Measurements from ENCODE around the gene IRF2.

Gene IRF2

DNA sequence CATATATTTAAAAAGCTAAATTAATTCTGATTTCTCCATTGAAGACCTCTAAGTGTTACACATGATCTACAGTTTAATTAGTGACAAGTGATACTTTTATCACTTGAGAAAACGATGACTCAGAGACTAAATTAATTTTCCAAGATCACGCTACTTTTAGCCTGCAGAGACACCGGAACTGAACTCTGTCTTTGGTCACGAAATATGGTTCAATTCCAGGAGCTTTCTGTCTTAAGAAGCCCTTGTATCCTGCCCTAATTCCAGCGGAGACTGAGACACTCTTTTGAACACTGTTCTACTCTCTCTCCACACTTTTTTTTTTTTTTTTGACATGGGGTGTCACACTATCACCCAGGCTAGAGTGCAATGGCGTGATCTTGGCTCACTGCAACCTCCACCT is 63.6 kb downstream of the IRF2 start:
- FAIRE-seq (no peak), DNase-seq (ENCODE audit: insufficient read length, low spot score) (no peak)

DNA sequence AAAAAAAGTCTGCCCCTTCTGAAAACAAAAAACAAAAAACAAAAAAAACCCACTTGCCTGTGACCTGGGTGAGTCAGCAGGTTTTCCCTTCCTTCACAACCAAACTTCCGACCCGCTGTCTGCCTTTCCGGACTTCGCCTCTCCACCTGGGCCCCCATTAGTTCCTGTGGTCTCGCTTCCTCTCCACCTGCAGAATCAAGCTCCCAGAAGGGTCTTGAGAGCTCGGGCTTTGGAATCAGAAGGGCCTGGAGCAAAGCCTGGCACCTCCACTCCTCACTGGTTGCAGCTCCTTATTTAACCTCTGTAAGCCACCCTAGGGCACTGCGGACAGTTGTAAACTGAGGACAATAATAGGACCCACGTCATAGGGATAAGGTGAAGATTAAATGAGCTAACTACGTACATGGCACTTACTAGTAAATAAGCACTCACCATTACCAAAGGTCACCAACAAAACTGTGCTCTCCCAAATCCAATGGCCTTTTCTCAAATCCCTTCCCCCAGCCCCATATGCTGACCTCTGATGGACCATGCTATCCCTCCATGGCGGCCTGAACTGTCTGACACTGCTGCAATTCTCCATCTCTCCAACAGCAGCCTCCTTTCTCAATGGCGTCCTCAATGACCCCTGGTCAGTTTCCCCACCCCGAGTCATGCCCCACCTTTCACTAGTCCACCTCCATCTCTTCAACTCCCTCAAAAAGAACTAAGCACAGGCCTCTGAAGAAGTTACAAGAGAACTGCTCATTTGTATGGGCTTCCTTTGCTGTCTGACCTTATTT is 64.2 kb downstream of the IRF2 start:
- DNase-seq (ENCODE audit: insufficient read length, low spot score): no peak
- FAIRE-seq: no peak

GRCh38 chr4:184409502-184409901 is 64.8 kb downstream of the IRF2 start:
- DNase-seq (ENCODE audit: insufficient read length, low spot score) (no peak), FAIRE-seq (no peak)

DNA sequence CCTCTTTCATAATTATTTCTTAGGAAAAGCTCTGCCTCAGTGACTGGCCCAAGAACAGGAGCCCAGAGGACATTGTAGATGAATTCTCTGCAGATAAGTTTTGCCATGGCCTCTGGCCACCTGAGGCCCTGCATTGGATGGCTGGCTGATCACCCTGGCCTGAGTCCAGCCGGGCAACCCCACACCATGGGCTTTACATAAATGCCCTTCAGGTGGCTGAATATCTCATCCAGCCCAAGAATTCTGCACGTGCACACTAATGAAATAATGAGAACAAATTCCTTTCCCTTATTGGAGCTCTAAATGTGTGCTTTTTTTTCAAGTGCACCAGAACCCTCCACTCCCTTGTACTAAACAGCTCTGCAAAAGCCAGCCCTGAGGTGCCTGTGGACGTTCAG is 65.7 kb downstream of the IRF2 start:
- DNase-seq (ENCODE audit: insufficient read length, low spot score) (no peak), FAIRE-seq (no peak)

DNA sequence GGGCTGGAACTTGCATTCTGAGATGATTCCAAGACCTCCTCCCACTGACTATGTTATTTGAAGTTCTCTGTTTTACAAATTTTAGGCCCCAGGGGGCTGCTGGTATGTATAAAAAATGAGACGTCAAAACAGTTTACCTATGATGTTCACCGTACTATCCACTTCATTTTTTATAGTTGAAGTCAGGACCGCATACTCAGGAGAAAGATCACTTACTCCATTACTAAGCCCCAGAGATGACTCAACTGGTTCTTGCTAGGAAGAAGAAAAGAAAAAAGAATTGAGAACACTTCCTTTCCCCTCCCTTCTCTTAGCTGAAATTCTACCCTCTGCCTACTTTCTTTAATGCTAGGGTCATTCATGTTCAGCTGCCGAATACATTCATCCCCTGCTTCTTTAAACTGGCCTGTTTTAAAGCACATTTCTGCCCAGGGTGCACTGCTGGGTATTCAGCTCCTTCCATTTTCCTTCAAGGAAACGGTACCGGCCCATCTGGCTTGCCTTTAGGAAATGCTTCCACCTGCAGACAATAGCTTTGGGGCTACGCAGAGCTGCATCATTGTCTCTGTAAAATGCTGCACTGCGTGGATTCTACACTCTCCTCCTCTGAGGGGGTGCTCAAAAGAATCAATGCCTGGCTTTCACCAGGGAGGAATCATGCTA is 66.2 kb downstream of the IRF2 start:
- DNase-seq (ENCODE audit: insufficient read length, low spot score) (peak; percentile 21), FAIRE-seq (no peak)

DNA sequence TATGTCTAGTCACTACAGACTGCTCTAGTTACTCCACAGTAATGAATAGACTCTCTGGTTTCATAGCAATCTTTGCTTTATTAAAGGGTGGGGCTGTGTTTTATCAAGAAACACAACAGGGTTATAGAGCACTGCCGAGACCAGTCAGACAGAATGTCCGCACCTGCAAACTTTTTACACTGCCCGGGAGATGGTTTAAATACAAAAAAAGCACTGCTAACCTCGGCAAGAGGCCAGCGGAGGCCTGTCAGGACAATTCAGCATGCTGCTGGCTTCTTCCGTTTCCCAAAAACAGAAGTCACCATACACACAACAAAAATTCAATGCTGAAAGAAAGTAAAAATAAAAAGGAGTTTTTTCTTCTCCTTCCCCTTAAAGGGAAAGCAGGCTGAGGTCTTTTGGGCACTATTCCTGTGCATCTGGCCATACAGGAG is 67.4 kb downstream of the IRF2 start:
- DNase-seq (ENCODE audit: insufficient read length, low spot score) (no peak), FAIRE-seq (no peak)

DNA sequence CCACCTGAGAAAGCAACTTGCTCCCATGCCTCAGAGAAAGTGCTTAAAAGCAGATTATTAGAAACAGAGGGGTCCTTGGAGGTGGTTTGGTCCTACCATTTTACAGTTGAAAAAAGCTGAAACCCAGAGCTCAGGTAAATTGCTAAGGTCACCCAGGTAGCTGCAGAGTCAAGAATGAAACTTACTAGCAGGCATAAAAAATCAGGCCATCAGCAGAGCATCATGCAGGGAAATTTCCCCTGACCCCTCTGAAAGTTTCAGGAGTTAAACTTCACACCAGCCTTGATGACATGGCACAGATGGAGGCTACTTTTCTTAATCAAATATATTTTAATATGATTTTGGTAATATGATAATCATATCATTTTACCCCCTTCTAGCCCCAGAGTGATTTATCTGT is 70.3 kb downstream of the IRF2 start:
- no peak for FAIRE-seq
- no peak for DNase-seq (ENCODE audit: insufficient read length, low spot score)

DNA sequence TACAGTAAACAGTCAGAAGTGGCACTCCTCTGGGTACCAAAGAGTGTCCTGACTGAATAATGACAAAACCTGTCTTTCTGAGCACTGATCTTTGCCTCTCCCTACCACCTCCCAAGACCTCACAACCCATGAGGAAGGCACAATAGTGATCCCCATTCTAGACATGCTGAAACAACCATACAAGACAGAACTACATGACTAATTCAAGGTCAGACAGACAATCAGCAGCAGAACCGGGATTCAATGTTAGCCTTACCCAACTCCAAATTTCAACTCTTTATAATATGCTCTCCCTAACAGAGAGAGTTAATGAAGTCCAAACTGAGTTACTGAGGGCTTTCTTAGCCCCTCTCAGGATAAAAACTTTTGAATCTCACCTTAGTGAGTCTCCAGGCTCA is 71.0 kb downstream of the IRF2 start:
- no peak for DNase-seq (ENCODE audit: insufficient read length, low spot score)

DNA sequence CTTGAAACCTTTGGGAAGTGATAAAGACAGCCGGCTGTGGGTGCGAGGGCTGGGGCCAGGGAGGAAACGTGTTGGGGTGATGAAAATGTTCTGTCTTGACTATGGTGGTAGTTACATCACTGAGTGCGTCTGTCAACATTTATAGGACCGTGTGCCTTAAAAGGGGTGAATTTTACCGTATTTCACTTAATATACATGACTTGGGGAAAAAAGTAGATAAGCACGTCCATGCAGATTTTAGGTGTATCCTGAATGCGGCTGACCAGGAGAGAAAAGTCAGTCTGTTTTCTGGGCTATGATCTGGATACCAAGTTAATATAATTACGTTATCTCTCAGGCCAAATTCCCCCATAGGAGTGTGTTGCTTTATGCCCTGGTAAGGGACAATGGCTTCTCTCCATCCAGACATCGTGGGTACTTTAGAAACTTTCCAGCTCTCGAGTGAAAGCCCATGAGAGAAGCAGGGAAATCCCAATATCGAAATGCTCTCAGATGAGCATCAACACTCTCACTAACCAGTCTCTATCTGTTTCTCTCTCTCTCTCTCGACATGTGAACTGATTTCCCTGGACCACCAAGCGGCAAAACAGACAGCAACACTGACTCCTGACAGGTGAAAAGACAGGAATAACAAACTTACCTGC is 71.5 kb downstream of the IRF2 start:
- FAIRE-seq: no peak
- DNase-seq (ENCODE audit: insufficient read length, low spot score): no peak

More for the DNA sequence above, 71.0 kb downstream of the IRF2 start:
- FAIRE-seq: no peak

DNA sequence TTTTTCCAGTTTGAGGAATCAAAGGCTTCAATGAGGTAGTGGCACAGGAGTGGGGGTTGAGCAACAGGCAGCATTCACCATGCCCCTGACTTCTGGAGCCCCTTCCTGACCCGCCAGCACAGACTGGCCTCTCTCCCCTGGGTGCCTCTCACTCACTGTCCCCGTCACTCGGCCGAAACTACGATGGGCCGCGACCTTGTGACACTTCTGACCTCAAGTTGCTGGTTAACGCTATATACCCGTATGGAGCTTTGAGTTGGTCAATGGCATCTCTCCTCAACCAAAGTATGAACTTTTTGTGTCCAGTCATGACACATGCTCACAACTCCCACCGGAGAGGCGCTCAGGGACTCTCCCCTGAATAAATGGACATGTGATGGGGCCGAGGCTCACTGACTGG is 72.1 kb downstream of the IRF2 start:
- DNase-seq (ENCODE audit: insufficient read length, low spot score) (no peak), FAIRE-seq (no peak)

- DNase-seq (ENCODE audit: insufficient read length, low spot score) (no peak), FAIRE-seq (no peak)
These were observed 72.8 kb downstream of the IRF2 start for GRCh38 chr4:184401397-184402171.

- FAIRE-seq (no peak), DNase-seq (ENCODE audit: insufficient read length, low spot score) (no peak)
These were observed 73.5 kb downstream of the IRF2 start for GRCh38 chr4:184400891-184401290.

- FAIRE-seq (peak; percentile 93), DNase-seq (ENCODE audit: insufficient read length, low spot score) (peak; percentile 53)
These were observed 73.9 kb downstream of the IRF2 start for GRCh38 chr4:184400375-184400870.

DNA sequence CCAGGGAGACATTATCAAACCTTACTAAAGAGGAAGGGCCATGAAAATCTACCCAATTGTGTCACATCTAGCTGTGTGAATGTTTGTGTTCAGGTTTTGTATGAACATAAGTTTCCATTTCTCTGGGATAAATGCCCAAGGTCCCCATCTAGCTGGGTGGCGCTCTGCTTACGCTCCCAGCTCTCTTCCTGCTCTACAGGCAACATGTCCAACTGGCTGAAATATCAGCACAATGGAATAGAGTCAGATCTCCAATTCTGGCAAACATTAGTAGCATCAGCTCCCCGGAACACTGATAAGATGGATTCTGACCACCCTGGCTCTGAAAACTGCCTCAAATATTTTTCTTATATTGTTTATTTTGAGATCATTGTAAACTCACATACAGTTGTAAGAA is 74.8 kb downstream of the IRF2 start:
- DNase-seq (ENCODE audit: insufficient read length, low spot score) (no peak), FAIRE-seq (no peak)

DNA sequence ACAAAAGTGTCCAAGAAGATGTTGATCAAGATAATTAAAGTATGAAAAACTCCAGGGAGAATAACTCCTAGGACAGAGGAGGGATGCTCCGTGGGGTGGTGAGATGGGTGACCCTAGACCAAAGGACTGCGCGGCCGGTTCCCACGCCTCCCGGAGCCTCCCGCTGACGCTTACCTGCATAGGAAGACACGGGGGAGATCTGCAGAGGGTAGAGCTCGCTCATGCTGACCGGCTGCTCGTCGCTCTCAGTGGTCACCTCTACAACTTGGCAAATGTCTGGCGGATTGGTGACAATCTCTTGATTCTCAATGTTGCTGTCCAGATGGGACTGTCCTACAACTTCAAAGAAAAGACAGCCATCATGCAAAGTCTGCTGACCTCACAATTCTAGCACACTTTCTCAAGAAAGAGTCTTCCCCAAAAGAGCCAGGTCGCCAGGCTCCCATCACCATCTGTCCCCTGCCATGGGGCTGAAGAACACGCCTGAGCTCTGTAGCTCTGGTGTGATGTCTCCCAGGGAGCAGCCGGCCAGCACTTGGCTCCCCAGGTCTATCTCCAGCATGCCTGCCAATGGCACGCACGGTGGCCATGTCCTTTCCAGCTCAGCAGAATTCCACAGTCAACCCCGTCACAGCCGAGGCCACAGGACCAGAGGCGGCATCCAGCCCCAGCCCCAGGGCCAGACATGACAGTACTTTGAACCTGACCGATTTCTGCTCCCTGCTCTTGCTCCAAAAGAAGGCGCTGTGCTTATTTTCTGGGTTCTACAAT is 75.4 kb downstream of the IRF2 start:
- DNase-seq (ENCODE audit: insufficient read length, low spot score) (no peak), FAIRE-seq (no peak)

- DNase-seq (ENCODE audit: insufficient read length, low spot score): no peak
- no peak for FAIRE-seq
These were observed 76.7 kb downstream of the IRF2 start for GRCh38 chr4:184397516-184398163.

DNA sequence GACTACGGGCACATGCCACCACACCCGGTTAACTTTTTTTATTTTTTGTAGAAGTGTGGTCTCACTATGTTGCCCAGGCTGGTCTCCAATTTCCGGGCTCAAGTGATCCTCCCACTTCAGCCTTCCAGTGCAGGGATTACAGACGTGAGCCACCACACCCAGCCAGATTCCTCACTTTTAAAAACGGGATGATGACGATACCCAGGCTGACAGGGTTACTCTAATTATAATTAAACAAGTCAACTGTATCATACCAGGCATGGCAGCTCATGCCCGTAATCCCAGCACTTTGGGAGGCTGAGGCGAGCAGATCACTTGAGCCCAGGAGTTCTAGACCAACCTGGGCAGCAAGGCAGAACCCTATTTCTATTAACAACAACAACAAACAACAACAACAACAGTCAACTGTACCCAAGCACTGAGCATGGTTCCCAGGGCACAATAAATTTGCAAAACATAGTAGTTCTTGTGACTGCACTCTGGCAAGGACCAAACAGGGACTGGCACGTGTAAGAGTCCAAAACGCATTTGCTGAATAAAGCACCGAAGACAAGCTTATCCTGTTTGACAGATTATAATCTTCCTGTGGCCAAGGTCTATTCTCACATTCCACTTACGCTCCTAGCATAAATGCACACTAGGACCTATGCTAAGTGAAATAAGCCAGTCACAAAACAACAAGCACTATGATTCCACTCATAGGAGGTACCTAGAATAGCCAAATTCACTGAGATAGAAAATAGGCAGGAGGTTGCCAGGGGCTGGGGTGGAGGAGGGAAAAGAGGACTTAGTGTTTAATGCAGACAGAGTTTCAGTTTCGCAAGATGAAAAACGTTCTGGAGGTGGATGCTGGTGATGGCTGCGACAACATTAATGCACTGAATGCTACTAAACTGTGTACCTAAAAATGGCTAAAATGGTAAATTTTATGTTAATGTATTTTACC is 77.5 kb downstream of the IRF2 start:
- peak; percentile 16 for FAIRE-seq
- DNase-seq (ENCODE audit: insufficient read length, low spot score): no peak

GRCh38 chr4:184395971-184396391 is 78.4 kb downstream of the IRF2 start:
- FAIRE-seq: no peak
- no peak for DNase-seq (ENCODE audit: insufficient read length, low spot score)
